Vagina (tissue), 2 donors: ENCODE measurements around the gene MPC1. TPM values are rescaled to one million over a fixed set of nuclear protein-coding genes. Genes with fewer than 3 reads are reported as not detected.
A peak's percentile ranks its signal among the peaks of the same experiment; 100 is the strongest.
"Not testable (repeated sequence)": the region's sequence is repeated elsewhere in the genome, so short reads cannot be mapped to it uniquely, and the experiment has no call there.

Source experiments
- DNase-seq, 2 donors: peaks; one replicate each; pipeline ENCODE4 v3.0.0-alpha.2; 2017; ENCODE audit errors: extremely low spot score in 2 of 2
- H3K27ac ChIP-seq: fragments of 200-600 bp; sonication (generic); one replicate; pipeline ENCODE4 v1.5.1; 2019
- H3K27me3 ChIP-seq: fragments of 200-600 bp; sonication (generic); one replicate; pipeline ENCODE4 v1.5.1; 2019
- H3K36me3 ChIP-seq, 2 donors: fragments of 200-600 bp; sonication (generic); one replicate each; pipeline ENCODE4 v1.5.1; 2017 to 2019
- H3K4me1 ChIP-seq: fragments of 200-600 bp; sonication (generic); one replicate; pipeline ENCODE4 v1.5.1; 2019
- H3K4me3 ChIP-seq, 2 donors: fragments of 200-600 bp; sonication (generic); 1 replicate in 1 of 2; 2 replicates in 1 of 2; pipeline ENCODE4 v1.5.1; 2016 to 2019
- H3K9me3 ChIP-seq: fragments of 200-600 bp; sonication (generic); one replicate; pipeline ENCODE4 v1.5.1; 2019
- CTCF ChIP-seq, 3 experiments: fragments of 450-650 bp in 2 of 3; fragments of 200-600 bp in 1 of 3; sonication (generic) in 1 of 3; IDR thresholded peaks; one replicate each; pipeline ENCODE4 v1.5.1; 2017 to 2019; ENCODE audit warnings: antibody characterized with exemption in 3 of 3, mild to moderate bottlenecking in 2 of 3, moderate library complexity in 2 of 3
- POLR2A ChIP-seq, 2 donors: fragments of 450-650 bp; IDR thresholded peaks; one replicate each; pipeline ENCODE4 v1.6.1; 2017; ENCODE audit warnings: antibody characterized with exemption in 2 of 2, mild to moderate bottlenecking in 2 of 2, moderate library complexity in 2 of 2
- POLR2AphosphoS5 ChIP-seq, 2 donors: sonication (generic); formaldehyde crosslinking; IDR thresholded peaks; one replicate each; pipeline ENCODE4 v1.9.0; 2017; ENCODE audit warnings: antibody characterized with exemption in 2 of 2, mild to moderate bottlenecking in 2 of 2, low read depth in 1 of 2; ENCODE audit not compliant: insufficient read depth in 1 of 2
- intact Hi-C: fragments of 100-400 bp; cut with DNase I; formaldehyde crosslinking; loops from one replicate; pipeline ENCODE4 v1.15.1; 2023
- total RNA-seq: library from RNA; depleted of rRNA; stranded (reverse); fragments of >200 nt; gene quantifications from one replicate; pipeline ENCODE4 v1.2.3, GENCODE V29; 2016

Gene MPC1
- total RNA-seq, 1 donor from 2014 or later = 44.0 TPM

GRCh38 chr6:166365806-166366205, 16.9 kb downstream of the MPC1 start:
- no peak for DNase-seq
- no peaks in the 10 kb centered on the region for H3K27me3 ChIP-seq
- H3K36me3 ChIP-seq = peaks cover 0 to 14% of the 10 kb centered on the region in 2 donors
- intact Hi-C loops = no loop called here
- no peak for TF ChIP-seq POLR2AphosphoS5 (IDR thresholded peaks at IDR 0.05; ENCODE audit: insufficient read depth in 1 of 2, low read depth in 1 of 2)
- no peak for TF ChIP-seq POLR2A (IDR thresholded peaks at IDR 0.05)
- TF ChIP-seq CTCF (IDR thresholded peaks at IDR 0.05) = no peak
- no peaks in the 10 kb centered on the region for H3K9me3 ChIP-seq
- H3K27ac ChIP-seq = no peak overlapping the region
- H3K4me3 ChIP-seq = no peak overlapping the region
- H3K4me1 ChIP-seq = no peaks in the 10 kb centered on the region

- no peak for DNase-seq
- H3K27ac ChIP-seq = peak overlapping the region; percentile 51
- intact Hi-C loops = no loop called here
Measured at GRCh38 chr6:166365221-166365620, 17.5 kb downstream of the MPC1 start.

GRCh38 chr6:166364456-166364855, 18.3 kb downstream of the MPC1 start:
- no peaks in the 10 kb centered on the region for H3K4me1 ChIP-seq
- no peak overlapping the region for H3K4me3 ChIP-seq
- no peaks in the 10 kb centered on the region for H3K9me3 ChIP-seq
- H3K27me3 ChIP-seq = no peaks in the 10 kb centered on the region
- intact Hi-C loops = no loop called here
- H3K36me3 ChIP-seq = peaks cover 0 to 14% of the 10 kb centered on the region in 2 donors
- peak overlapping the region; percentile 51 for H3K27ac ChIP-seq
- TF ChIP-seq CTCF (IDR thresholded peaks at IDR 0.05) = no peak
- no peak for TF ChIP-seq POLR2A (IDR thresholded peaks at IDR 0.05)
- TF ChIP-seq POLR2AphosphoS5 (IDR thresholded peaks at IDR 0.05; ENCODE audit: insufficient read depth in 1 of 2, low read depth in 1 of 2) = peak in 1 of 2 donors; percentile 36
- no peak for DNase-seq

More at GRCh38 chr6:166365221-166365620, 17.5 kb downstream of the MPC1 start:
- Histone ChIP-seq H3K4me3 (no peak overlapping the region), H3K4me1 (no peaks in the 10 kb centered on the region), H3K36me3 (peaks cover 0 to 14% of the 10 kb centered on the region in 2 donors), H3K27me3 (no peaks in the 10 kb centered on the region), H3K9me3 (no peaks in the 10 kb centered on the region)
- no peak for TF ChIP-seq POLR2A (IDR thresholded peaks at IDR 0.05)
- TF ChIP-seq POLR2AphosphoS5 (IDR thresholded peaks at IDR 0.05; ENCODE audit: insufficient read depth in 1 of 2, low read depth in 1 of 2) = peak in 1 of 2 donors; percentile 44

- H3K27ac ChIP-seq = not testable (repeated sequence)
Measured at GRCh38 chr6:166362427-166362826, 20.3 kb downstream of the MPC1 start.

GRCh38 chr6:166361077-166361429, 21.7 kb downstream of the MPC1 start:
- Histone ChIP-seq H3K9me3 (no peaks in the 10 kb centered on the region), H3K27ac (no peak overlapping the region), H3K4me3 (no peak overlapping the region), H3K4me1 (no peaks in the 10 kb centered on the region), H3K27me3 (no peaks in the 10 kb centered on the region), H3K36me3 (peaks cover 0 to 6% of the 10 kb centered on the region in 2 donors)
- intact Hi-C loops = no loop called here
- TF ChIP-seq POLR2A (IDR thresholded peaks at IDR 0.05) (no peak), CTCF (IDR thresholded peaks at IDR 0.05) (no peak), POLR2AphosphoS5 (IDR thresholded peaks at IDR 0.05; ENCODE audit: insufficient read depth in 1 of 2, low read depth in 1 of 2) (no peak)
- no peak for DNase-seq

More at GRCh38 chr6:166362427-166362826, 20.3 kb downstream of the MPC1 start:
- DNase-seq, H3K36me3 ChIP-seq, H3K9me3 ChIP-seq, H3K27me3 ChIP-seq, H3K4me3 ChIP-seq, H3K4me1 ChIP-seq, intact Hi-C loops: not testable (repeated sequence)

- intact Hi-C loops = no loop called here
- TF ChIP-seq POLR2A (IDR thresholded peaks at IDR 0.05) (no peak), POLR2AphosphoS5 (IDR thresholded peaks at IDR 0.05; ENCODE audit: insufficient read depth in 1 of 2, low read depth in 1 of 2) (no peak), CTCF (IDR thresholded peaks at IDR 0.05) (no peak)
- H3K4me1 ChIP-seq = no peaks in the 10 kb centered on the region
- no peak for DNase-seq
- no peaks in the 10 kb centered on the region for H3K27me3 ChIP-seq
- H3K36me3 ChIP-seq = peaks cover 0 to 6% of the 10 kb centered on the region in 2 donors
- H3K4me3 ChIP-seq = no peak overlapping the region
- no peak overlapping the region for H3K27ac ChIP-seq
- H3K9me3 ChIP-seq = no peaks in the 10 kb centered on the region
Measured at GRCh38 chr6:166360243-166361076, 22.3 kb downstream of the MPC1 start.
